ENCODE results near the gene IL27RA.

IL27RA gene

DNA sequence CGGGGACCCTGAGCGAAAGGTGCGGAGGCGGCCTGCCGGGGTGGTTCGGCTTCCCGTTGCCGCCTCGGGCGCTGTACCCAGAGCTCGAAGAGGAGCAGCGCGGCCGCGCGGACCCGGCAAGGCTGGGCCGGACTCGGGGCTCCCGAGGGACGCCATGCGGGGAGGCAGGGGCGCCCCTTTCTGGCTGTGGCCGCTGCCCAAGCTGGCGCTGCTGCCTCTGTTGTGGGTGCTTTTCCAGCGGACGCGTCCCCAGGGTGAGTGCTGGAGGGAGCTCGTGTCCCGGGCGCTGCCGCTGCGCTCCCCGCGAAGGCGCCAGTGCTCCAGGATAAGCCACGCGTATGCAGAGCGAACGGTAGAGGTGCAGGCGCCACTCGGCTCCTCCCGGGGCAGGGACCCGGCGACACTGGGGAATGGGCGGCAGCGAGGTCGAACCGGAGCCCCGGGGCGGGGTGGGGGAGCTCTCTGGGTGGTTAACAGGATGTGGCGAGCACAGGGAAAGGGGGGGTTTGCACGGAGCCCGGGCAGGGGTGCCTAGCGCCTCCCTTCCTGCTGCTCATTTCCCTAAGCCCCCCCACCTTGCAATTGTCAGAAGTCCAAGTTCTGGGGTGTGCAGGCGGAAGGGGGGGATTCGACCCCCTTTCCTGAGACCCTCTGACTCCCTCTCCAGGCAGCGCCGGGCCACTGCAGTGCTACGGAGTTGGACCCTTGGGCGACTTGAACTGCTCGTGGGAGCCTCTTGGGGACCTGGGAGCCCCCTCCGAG lies at the start of gene IL27RA:
Gene IL27RA, plus strand, starts transcription at position 44 of the 762 bp plus-strand sequence. Its CDS starts 111 bp downstream, at position 155.
- DNase-seq: peak; percentile 33

DNA sequence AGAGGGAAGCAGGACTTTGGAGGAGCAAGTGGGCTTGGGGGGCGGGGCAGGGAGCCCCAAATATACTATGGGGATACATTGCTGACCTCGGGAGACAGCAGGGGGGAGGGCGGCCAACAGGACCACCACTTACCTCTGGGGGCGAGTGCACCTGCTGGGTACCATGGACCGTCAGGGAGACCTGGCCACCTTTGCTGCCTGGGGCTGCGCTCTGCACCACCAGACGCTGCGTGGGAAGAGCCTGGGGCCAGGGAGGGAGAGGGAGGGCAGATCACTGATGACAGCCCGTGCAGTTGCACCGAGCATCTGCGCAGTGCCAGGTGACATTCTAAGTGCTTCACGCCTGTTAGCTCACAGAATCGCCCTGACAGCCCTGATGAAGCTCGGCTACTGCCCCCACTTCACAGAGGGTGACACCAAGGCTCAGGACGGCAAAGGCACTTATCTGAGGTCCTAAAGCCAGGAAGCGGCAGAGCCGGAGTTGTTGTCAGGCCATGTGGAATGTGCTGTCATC lies 49.5 kb upstream of the IL27RA start:
- no peak for DNase-seq

DNA sequence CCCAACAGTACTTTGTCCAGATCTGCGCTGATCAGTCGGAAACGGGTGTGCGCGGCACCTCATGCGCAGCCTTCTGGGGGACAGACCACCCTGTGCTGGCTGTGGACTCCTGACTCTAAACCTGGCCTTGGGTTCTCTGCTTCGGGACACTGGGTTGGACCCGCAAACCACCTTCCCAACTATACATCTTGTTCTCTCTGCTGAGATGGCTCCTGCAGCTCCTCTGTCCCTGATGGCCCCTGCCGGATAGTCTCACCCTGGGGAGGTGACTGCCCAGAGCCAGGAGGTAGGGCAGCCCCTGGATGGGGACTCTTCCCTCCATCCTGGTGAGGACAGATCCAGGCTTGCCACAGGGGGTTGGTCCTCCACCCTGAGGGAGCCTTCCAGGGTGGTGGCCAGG lies 48.8 kb upstream of the IL27RA start:
- DNase-seq: no peak

DNA sequence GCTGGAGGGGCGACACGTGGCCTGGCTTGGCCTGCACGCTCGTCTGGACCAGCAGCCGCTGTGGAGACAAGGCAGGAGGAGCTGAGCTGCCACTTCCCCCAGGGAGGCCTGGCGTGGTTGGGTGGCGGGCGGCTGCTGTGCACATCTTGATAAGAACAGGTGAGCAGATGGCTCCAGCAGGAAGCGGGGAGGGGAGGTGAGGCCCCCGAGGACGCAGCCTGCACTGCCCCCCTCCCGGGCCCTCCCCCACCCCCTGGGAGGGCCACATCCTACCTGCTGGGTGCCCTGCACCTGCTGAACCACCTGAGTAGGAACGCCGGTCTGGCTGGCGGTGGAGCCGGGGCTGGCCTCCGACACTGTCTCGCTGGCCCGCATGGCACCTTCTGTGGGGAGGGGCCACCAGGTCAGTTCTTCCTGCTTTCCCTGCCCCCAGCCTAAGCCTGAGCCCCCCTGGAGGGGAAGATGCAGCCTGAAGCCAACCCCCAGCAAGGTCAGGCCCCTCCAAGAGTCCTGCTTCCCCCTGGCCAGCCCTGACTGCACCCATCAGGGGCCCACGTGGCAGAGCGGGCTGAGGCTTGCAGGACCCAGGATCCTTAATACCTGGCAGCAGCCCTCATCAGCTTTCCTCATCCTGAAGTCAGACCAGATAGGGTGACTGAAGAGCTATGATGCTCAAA lies 48.2 kb upstream of the IL27RA start:
- DNase-seq: no peak

DNA sequence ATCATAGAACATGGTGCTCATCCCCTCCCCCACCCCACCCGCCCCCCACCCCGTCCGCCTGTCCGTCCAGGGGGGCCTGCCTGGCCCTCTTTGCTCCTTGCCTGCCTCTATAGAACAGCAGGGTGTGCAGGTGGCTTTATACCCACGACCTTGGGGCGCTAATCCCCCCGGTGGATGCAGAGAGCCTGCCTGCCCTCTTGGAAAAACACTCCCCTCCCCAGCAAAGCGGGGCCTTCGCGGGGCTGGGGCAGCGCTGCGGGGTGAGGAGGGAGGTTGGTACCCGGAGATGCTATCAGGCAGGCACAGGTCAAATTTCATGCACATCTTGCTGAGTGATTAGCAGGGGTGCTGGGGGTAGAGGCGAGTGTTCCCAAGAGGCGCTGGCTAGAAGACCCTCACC lies 47.4 kb upstream of the IL27RA start:
- DNase-seq: no peak

DNA sequence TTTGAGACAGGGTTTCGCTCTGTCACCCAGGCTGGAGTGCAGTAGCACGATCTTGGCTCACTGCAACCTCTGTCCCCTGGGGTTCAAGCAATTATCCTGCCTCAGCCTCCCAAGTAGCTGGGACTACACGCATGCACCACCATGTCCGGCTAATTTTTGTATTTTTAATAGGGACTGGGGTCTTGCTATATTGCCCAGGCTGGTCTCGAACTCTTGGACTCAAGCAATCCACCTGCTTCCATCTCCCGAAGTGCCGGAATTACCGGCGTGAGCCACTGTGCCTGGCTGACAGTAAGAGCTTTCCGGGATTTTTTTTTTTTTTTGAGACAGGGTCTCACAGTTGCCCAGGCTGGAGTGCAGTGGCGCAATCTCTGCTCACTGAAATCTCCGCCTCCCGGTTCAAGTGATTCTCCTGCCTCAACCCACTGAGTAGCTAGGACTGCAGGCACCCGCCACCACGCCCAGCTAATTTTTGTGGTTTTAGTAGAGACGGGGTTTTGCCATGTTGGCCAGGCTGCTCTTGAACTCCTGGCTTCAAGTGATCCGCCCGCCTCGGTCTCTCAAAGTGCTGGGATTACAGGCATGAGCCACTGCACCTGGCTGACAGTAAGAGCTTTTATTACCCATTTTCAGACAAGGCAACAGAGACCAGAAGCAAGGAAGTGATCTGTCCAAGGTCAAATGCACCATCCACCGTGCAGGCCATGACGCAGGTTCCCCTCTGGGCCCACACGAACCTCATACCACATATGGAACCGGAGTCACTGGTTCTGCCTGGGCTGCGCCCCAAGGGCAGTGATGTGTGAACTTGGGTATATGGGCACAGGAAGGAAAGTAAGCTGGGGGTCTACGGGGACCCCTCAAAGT lies 46.5 kb upstream of the IL27RA start:
- peak; percentile 69 for DNase-seq

DNA sequence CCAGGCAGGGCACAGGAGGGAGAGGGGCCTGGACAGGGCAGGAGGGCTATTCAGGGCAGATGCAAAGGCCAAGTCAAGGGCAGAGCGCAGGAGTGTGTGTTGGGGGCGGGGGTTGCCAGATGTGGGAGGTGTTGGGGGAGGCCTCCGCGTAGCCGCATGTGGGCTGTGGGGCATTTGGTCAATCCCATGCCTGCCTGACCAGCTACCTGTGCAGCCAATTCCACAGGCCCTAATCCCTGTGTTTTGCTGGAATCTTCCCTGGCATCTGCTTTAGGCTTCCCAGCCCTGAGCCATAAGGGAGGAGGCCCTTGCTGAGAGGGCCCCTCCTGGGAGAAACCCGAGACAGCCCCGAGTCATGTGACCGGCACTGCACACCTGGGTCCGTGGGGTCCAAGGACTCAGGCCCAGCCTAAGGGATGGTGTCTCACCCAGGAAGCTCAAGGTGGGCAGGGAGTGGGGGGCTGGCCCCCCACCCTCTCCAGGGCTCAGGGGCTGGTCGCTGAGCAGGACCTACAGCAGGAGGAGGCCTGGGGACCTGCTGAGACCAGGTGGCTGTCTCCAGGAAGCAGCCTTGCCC lies 45.7 kb upstream of the IL27RA start:
- peak; percentile 73 for DNase-seq

DNA sequence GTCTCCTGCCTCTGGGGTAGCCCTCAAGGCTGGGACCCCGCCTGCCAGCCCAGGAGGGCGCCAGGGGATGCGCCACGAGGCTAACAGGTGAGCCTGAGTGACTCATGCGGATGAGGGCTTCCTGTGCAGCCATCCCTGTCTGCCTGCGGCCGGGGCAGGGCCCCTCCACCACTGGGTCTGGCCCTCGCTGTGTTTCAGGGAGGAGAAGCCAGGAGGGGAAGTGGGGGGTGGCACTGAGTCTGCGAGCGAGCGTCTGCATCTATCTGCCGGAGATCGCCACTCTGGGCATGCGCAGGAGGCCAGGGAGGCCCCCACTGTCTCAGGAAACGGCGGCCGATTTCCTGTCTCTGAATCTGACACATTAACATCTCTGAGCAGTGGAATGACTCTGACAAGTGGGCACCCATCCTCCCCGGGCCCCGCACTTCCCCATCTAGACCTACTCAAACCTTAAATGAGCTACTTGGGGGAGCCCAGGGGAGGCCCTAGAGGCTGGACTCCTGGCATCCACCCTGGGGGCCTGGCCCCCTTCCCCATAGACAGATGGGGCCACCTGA lies 45.1 kb upstream of the IL27RA start:
- peak; percentile 88 for DNase-seq

DNA sequence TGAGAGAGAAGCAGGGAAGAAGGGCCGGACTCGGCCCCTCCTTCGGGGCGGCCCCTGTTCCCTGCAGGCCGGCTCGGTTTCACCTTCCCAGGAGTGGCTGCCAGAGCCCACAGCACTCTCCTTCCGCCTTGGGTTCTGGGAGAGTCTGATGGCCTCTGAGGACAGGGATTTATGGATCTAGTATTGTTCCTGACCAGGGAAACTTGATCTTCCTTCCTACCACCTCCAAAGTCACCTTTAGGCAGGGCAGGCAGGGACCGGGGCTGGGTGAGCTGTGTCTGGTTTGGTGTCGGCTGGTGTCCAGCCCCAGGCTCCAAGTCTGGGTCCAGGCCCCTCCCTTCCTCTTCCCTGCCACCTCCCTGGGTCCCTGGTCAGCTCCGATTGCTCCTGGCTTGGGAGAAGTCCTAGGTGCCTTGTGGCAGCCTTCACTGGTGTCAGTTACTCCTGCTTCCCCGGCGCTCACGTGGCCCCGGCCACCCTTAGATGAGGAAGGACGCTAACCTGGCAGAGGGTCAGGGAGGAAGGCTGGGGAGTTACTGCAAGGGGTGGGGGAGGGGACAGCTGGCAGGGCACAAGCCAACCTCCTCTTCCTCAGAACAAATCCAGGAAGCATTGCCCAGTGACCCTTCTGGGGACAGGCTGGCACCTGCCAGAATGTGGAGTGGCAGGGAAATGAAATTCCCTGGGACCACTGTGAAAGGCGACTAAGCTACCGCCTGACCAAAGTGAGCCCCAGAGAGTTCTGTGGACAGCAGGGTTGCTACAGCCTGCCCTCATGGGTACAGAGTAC lies 44.3 kb upstream of the IL27RA start:
- no peak for DNase-seq

DNA sequence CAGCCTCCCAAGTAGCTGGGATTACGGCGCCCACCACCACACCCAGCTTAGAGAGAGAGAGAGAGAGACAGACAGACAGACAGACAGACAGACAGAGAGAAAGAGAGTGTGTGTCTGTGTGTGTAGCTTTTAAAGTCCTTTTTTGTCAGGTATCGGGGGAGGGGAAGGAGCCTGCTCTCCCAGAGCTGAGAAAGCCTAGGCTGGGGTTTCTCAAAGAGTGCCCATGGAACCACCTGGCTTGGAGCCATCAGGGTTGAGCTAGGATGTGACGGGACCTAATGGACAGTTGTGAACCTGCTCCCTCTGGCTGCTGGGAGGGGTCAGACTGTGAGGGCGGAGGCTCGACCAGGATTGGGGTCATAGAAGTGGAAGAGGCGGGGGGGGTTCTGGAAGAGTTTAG lies 42.1 kb upstream of the IL27RA start:
- no peak for DNase-seq

DNA sequence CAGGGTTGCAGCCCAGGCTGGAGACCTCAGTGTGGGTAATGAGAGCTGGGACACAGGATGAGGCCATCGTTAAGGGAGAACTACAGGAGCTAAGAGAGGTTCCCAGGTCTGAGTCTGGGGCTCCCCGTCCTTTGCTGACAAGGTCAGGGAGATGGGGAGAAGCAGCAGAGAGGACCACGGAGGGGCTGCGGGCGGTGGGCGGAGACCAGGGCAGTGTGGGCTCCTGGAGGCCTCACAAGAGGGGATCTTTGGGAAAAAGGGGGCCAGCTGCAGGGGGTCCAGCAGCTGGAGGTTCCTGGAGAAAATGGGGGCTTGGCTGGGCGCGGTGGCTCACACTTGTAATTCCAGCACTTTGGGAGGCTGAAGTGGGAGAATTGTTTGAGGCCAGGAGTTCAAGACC lies 41.5 kb upstream of the IL27RA start:
- DNase-seq: no peak

DNA sequence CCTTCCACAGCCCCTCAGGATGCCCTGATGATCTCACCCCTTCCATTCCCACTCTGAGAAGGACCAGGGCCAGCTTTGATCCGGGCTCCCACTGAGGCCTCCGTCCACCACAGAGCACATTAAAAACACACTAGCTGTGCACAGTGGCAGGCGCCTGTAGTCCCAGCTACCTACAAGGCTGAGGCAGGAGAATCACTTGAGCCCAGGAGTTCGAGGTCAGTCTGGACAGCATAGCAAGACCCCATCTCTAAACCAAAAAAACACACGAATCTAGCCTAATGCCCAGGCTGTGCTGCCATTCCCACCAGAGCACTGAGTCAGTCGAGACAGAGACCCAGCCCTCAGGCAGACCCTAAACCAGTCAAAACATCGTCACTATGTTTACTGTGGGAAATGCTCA lies 39.5 kb upstream of the IL27RA start:
- DNase-seq: no peak

DNA sequence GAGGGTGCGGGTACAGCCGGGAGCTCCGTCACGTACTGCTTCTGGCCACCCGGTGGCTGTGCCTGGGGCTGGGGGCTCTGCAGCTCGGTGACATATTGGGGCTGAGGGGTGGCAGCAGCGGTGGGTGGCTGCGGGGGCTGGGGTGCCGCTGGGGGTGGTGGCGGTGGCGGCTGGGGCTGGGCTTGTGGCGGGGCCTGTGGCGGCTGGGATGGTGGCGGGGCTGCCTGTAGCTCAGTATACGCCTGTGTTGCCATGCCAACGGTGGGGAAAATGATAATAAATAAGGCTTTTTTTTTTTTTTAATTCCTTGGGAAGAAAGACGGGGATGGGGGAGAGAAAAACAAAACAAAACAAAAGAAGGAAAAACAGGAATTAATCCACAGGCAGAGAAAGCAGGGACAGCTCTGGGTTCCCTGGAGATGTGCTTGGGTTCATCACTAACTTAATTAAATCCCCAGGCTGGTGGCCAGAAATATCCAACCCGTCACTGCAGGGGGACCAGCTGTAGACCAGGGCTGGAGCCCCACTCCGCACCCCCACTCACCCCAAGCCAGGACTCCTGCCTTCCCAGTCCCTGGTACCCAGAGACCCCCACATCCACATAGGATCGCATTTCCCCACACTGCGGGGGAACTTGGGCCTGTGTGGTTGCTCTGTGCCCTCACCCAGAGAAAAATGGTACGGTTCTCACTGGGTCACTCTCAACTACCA lies 37.8 kb upstream of the IL27RA start:
- DNase-seq: no peak

DNA sequence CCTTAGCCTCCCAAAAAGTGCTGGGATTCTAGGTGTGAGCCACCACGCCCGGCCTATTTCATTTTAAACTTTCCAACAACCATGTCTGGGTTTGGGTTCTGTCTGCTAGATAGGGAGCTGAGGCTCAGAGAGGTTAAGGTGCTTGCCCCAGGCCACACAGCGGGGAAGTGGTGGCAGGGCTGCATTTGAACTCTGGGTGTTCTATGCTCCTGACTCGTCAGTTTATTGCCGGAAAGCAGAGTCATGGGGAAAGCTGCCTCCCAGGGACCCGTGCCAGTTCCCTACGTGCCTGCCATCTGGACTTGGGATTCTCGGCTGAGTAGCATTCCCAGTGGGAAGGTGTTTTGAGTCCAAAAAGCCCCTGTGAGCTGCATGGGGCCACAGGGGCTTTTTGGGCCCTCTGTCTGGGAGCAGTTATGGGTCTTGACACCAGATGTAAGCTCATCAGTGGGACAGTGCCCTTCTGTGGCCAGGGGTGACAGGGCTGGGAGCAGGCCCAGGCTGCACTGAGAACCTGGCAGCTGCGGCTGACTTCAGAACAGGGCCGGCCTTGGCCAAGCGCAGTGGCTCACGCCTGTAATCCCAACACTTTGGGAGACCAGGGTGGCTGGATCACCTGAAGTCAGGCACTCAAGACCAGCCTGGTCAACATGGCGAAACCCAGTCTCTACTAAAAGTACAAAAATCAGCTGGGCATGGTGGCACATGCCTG lies 36.4 kb upstream of the IL27RA start:
- no peak for DNase-seq

DNA sequence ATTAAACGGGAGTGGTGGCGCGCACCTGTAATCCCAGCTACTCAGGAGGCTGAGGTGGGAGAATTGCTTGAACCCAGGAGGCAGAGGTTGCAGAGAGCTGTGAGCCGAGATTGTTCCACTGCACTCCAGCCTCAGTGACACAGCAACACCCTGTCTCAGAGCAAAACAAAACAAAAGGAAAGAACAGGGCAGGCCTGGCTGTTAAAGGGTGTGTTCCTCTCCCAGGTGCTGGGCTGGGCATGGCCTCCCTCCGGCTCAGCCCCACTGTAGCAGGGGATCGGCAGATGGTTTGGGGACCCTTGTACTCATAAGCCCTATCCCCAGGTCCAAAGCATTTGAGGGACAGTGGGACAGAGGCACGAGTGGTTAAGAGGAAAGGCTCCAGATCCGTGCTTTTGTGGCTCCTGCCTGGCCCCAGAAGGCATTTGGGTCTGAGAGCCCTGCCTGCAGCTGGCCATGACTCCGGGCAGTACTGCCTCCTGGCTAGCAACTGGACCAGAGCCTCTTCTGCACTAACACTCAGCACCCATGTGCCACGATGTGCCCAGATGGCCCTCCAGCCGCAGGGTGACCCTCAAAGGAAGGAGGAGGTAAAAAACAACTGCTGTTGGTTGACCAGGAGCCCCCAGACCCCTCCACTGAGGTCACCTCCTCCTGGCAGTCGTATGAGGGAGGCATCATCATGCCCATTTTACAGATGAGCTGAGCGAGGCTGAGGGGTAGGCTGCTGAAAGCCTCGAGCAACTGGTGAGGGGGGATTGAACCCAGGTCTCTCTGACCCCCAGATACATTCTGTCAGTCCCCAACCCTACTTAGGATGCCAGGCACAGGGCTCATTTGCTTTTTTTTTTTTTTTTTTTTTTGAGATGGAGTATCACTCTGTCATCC lies 35.4 kb upstream of the IL27RA start:
- no peak for DNase-seq

DNA sequence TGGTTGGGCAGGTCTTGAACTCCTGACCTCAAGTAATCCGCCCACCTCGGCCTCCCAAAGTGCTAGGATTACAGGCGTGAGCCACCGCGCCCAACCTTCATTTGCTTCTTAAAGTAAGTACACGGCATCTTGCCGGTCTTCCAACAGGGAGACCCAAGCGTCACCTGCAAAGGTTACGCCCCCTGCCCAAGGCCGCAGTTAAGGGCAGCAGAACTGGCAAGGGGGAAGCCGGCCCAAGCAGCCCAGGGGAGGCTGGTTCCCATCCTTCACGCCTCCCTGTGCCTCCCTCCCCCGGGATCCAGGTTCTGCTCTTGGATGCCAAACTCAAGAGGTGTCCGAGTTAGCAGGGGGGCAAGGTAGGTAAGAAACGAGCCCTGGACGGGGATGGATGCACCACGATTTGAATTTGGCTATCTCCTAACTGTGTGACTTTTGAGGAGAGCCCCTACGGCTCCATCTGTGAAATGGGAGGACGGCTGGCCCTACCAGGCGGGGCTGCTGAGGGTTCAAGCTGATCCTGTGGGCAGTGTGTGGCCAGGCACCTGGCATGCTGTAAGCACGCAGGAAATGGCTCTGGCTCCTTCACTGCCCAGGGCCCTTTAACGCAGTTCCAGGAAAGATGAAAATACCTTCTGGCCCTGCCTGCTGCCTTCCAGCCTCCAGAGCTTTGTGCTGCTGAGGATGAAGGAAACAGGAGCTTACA lies 34.5 kb upstream of the IL27RA start:
- DNase-seq: no peak

DNA sequence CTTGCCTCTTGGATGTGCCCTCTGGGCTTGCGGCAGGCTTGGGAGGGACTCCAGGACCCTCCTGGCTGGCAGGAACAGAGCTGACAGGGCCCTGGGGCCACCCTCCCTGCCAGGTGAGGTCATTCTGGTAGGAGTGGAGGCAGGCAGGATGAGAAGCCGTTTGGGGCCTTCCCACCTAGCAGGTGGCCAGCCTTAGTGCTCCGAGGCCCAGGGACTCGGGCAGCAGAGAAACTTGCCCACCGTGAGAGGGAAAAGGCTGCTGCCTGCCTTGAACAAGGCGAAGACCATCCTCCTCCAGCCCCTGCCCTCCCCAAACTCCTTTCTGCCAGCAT lies 34.0 kb upstream of the IL27RA start:
- DNase-seq: no peak

DNA sequence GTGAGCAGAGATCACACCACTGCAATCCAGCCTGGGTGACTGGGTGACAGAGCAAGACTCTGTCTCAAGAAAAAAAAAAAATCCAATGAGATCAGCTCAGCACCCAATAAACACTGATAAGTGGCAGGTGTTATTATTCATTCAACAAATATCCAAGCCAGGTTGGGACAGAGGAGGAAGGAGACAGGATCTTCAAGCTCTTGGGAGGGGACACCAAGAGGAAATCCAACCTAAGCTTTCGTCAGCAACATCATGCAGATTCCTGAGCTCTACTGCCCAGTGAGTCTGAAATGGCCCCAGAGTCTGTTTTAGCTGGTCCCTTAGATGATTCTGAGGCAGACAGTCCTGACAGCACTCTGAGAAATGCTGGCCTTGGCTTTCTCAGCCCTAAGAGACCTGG lies 33.1 kb upstream of the IL27RA start:
- DNase-seq: no peak

DNA sequence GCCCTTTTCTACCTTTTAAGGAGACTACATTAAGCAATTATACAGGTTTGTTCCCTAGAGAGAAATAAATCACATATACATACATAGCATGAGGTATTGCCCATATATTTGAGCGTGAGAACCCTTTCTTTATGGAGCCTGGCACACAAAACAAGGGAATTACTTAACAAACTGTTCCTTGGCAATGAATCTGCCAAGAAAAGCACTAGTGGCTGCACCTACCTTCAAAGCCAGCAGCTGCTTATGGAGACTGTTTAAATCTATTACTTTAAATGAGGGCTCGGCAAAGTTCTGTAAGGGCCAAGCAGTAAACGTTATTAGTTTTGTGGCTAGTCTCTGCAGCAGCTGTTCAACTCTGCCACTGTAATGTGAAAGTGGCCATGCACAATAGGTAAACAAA lies 32.5 kb upstream of the IL27RA start:
- no peak for DNase-seq
